Esophagus squamous epithelium (tissue), 4 donors: ENCODE measurements around the gene ZMAT5.

ENCODE experiments used
- POLR2A ChIP-seq, 4 donors: fragments of 450-650 bp; IDR thresholded peaks; one replicate each; pipeline ENCODE4 v1.6.1; 2017; ENCODE audit warnings: antibody characterized with exemption in 4 of 4, mild to moderate bottlenecking in 4 of 4, moderate library complexity in 3 of 4
- TF ChIP-seq, protein P1 (sequence below), 6 experiments: fragments of 450-650 bp in 4 of 6; fragments of 200-600 bp in 2 of 6; sonication (generic) in 2 of 6; IDR thresholded peaks; one replicate each; pipeline ENCODE4 v1.5.1; 2016 to 2019; ENCODE audit warnings: antibody characterized with exemption in 6 of 6, mild to moderate bottlenecking in 4 of 6, moderate library complexity in 4 of 6

DNA sequence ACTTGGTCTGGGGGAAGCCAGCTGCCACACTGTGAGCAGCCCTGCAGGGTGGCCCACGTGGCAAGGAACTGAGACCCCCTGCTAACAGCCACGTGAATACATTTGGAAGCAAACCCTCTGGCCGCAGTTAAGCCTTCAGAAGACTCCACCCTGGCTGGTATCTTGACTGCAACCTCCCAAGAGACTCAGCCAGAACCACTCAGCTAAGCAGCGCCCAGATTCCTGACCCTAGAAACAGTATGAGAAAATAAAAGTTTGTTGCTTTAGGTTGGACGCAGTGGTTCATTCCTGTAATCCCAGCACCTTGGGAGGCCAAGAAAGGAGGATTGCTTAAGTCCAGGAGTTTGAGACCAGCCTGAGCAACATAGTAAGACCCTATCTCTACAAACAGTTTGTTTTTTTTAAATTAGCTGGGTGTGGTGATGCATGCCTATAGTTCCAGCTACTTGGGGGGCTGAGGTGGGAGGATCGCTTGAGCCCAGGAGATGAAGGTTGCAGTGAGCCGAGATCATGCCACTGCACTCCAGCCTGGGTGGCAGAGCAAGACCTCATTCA lies 8.7 kb downstream of the ZMAT5 start:
- TF ChIP-seq, protein P1, sequence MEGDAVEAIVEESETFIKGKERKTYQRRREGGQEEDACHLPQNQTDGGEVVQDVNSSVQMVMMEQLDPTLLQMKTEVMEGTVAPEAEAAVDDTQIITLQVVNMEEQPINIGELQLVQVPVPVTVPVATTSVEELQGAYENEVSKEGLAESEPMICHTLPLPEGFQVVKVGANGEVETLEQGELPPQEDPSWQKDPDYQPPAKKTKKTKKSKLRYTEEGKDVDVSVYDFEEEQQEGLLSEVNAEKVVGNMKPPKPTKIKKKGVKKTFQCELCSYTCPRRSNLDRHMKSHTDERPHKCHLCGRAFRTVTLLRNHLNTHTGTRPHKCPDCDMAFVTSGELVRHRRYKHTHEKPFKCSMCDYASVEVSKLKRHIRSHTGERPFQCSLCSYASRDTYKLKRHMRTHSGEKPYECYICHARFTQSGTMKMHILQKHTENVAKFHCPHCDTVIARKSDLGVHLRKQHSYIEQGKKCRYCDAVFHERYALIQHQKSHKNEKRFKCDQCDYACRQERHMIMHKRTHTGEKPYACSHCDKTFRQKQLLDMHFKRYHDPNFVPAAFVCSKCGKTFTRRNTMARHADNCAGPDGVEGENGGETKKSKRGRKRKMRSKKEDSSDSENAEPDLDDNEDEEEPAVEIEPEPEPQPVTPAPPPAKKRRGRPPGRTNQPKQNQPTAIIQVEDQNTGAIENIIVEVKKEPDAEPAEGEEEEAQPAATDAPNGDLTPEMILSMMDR (IDR thresholded peaks at IDR 0.05) = no peak
- no peak for TF ChIP-seq POLR2A (IDR thresholded peaks at IDR 0.05)
